HG03066 (cell line): ENCODE measurements around the gene FHL2.
A peak's percentile ranks its signal among the peaks of the same experiment; 100 is the strongest.
"Not testable (repeated sequence)": the region's sequence is repeated elsewhere in the genome, so short reads cannot be mapped to it uniquely, and the experiment has no call there.

Experiments used
- ATAC-seq: cut with Tn5 transposase; IDR thresholded peaks from one replicate; pipeline ENCODE4 v1.9.1; 2021; ENCODE audit warnings: low read depth; ENCODE audit not compliant: unreplicated experiment

FHL2 gene

DNA sequence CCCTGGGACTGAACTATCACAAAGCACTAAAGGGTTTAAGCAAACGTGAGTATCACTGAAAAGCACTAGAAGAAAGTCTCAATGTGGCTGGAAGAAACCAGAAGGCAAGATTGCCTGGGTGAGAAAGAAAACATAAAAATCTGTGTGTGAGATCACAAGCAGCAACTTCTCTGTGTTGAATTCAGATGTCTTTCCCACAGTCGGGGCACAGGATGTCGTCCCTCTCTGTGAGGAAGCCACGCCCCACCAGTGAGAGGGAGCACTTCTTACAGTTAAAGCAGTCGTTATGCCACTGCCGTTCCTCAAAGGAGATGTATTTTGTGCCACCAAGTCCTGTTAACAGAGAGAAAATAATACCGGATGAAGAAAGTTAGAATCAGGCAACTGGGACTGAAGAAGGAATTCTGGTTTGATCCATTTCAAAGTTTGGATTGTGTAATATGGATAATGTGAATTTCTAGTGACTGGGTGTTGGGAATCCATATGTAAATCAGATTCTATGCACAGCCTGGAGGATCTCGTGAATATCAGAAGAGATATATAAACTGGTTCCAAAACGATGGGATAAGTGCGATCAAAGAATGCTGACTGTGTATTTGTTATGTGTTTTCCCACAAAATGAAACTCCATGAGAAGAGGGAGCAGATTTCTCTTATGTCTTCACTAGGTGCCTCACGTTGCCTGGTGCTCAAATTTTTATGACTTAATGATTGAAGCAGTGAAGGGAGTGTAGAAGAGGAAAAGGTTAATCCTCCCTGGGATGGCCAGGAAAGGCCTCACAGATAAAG lies 37.6 kb downstream of the FHL2 start:
- ATAC-seq = no peak

GRCh38 chr2:105358593-105358992 lies 40.3 kb downstream of the FHL2 start:
- ATAC-seq = no peak

GRCh38 chr2:105357122-105357521 lies 41.7 kb downstream of the FHL2 start:
- ATAC-seq = no peak

DNA sequence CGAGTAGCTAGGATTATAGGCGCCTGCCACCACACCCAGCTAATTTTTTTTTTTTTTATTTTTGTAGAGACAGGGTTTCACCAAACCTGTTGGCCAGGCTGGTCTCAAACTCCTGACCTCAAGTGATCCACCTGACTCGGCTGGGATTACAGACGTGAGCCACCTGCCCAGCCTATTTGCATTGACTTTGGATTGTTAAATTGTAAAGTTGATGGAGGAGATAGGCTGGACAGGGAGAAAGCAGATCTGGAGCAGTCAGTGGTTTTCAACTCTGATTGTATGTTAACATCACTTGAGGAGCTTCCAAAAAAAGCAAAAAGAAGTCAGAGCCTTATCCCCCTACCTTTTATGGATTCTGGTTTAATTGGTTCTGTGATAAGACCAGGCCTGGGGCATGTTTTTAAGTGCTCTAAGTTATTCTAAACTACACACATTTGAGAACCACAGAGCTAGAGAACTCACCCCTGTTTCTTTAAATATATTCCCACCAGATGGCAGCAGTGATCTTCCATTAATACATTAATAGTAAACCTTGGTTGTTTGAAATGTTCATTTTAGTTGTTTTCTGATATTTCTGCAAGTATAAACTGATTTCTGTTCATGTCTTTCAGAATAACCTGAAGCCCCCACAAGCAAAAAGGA lies 54.0 kb downstream of the FHL2 start:
- no peak for ATAC-seq

DNA sequence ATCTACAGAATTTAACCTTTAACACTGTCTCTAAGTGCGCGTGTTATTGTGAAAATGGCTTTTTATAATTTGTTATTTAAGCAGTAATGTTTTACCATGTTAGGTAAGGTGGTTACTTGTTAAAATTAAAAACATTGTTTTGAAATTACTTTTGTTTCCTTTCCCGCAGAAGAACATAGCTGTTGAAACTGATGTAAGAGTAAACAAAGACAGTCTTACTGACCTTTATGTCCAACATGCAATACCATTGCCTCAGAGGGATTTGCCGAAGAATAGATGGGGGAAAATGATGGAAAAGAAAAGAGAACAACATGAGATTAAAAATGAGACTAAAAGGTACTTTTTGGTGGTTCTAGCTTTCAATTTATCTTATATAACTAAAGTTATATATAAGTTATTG lies 59.4 kb downstream of the FHL2 start:
- ATAC-seq = no peak

DNA sequence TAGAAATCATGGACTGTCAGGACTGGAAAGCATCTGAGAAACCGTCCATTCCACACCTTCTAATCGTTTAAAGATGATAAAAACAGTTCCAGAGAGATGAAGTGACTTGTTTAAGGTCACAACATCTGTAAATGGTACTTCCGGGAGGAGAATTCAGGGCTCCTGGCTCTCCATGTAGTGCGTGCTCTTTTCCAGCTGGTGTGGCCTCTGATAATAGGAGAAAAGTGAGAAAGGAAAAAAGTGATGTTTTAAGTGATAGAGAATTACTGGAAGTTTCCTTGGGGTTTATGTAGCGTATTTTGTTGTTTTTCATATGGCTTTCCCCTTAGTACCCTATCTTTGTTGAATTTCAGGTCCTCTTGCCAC lies 60.8 kb downstream of the FHL2 start:
- ATAC-seq = peak; percentile 11

- ATAC-seq = peak; percentile 97
Observed at GRCh38 chr2:105337122-105338019, 61.5 kb downstream of the FHL2 start, which contains the start of gene C2orf49. Gene C2orf49 (plus strand): TSS chr2:105337540. CDS start chr2:105337588, 48 bp downstream.

- ATAC-seq = no peak
Observed at GRCh38 chr2:105336786-105337121, 62.1 kb downstream of the FHL2 start.

DNA sequence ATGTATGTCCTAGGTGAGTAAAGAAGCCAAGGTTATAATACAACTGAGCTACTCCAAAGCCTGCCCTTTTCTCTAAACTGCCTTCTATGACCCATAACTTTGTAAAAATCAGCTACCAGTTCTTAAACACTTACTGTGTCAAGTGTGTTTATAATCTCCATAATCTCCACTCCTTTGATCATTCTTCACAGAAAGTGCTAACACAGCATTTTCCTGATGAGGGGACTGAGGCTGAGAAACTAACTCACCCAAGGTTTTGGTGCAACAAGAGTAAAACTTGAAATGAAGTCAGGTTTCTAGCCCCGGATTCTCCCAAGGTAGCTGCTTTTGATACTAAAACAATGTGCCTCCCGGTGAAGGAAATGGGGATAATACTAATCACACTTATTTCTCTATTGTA lies 63.4 kb downstream of the FHL2 start:
- no peak for ATAC-seq

DNA sequence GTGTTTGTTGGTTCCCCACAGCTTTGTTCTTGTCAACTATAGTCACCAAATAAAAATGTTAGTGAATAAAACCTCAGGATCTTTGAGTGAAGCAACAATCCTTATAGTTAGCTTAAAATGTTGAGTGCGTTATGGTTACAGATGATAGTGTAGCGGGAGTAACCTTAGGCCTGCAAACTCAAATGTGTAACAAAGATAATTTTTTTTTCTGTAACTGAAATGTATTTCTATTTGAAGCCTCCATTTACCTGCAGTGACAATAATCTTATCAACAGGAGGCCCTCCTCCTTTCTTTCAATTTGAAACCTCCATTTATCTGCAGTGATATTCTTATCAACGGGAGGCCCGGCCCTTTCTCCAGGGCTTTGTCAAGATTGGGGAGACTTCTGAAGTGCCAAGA lies 64.6 kb downstream of the FHL2 start:
- ATAC-seq = no peak

DNA sequence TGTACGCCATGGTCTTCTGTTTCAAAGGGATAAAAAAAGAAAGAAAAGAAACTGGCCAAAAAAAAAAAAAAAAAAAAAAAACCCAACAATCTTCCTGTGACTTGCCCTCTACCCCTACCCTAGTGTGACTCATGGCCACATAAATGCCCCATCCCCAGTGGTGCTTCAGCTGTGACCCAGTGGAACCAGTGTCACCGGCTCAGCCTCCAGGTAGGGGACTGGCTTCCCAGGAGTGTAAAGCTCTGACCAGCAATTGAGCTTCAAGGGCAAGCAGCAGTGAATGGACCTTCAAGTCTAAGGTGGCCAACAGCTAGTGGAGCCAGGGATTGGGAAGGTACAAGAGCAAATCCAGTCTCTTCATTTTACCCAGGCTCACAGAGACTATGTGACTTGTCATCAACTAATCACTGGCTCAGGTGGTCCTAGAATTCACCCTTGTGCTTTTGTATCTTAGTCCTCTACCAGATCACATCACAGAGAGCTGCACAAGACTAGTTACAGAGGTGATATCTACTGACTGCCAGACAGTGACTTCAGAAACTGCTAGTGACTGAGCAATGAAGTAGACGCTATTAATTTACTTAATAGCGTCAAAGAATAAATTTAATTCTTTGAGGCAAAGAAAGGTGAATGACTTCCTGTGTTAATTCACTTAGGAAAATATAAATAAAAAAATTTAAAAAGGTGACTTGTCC lies 68.0 kb downstream of the FHL2 start:
- ATAC-seq = no peak

DNA sequence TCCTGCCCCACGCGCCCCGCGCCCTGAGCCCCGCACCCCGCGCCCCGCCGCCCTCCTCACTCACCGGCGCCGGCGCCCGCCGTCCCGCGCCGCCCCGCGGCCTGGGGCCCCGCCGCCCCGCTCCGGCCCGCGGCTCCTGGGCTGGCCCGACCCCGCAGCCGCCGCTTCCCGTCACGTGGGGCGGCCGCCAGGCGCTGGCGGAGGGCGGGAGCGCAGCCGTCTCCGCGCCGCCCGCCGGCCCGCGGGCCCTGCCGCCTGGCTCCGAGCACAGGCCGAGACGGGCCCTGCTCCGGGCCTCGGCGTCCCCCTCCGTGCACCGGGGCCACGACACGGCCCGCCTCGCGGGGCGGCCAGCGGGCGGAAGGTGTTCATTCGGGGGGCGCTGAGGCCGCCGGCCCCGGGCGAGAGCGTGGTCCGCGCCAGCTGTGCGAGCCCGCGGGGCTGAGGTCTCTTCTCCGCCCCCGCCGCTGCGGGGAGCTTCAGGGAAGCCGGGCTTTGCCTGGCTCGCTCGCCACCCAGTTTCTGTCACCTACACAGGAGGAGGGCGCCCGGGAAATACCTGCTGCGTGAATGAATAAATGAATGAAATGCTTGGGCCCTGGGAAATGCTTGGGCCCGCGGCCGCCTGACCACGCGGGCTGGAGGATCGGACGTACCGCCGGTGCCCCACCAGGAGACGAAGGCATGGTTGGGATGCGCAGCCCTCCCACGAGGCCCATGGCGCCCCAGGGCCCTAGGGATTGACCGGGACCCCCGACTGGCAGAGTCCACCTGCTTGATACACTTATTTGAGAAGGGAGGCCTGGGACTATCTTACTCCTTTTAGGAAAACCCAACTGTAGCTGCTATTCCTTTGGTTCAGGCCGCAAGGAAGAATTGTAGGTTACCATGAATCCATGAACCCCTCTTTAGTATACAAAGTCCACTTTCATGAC lies 69.0 kb downstream of the FHL2 start, which contains the start of gene TGFBRAP1:
Gene TGFBRAP1, minus strand, starts transcription at position 175 of the 935 bp plus-strand sequence. CDS start 21,434 bp downstream, outside the sequence.
- ATAC-seq = peak; percentile 67

DNA sequence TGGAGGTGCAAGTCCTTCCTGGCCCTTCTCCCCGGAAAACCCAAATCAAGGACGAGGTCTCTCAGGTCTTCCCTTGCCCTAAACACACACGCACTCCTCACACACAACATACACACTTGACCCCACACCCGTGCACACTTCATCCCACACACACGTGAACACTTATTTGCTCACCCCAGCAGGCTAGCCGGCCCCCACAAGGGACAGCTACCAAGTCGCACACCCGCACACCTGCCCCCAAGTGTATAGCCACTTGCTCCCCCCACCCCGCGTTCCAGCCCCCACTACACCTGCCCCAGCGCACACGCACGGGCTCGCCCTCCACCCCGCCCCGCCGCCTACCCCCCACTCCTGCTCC lies 69.7 kb downstream of the FHL2 start:
- peak; percentile 3 for ATAC-seq

GRCh38 chr2:105328281-105329196 lies 70.3 kb downstream of the FHL2 start:
- no peak for ATAC-seq

DNA sequence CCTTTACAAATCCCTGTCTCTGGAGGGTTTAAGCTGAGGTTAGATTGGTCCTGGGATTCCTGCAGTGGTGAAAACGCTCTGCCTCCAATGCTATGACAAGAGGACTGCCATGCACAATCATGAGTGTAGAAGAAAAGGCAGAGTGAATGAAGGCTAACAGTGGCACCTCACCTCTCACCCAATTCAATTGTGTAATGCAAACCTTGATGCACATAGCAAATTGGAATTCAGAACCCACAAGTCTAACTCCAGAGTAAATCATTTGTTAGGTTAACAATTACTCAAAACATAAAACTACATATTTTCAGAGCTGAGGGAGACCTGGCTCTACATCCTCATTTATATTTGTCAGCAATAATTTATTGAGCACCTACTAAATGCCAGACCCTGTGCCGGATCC lies 71.2 kb downstream of the FHL2 start:
- no peak for ATAC-seq

DNA sequence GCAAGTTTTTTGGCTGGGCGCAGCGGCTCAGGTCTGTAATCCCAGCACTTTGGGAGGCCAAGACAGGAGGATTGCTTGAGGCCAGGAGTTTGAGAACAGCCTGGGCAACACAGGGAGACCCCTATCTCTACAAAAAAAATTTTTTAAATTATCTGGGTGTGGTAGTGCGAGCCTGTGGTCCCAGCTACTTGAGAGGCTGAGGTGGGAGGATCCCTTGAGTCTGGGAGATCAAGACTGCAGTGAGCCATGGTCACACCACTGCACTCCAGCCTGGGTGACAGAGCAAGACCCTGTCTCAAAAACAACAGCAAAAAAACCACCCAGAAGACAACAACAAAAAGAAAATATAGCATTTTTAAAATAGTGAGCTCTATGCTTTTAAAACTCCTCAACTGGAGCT lies 71.6 kb downstream of the FHL2 start:
- ATAC-seq = not testable (repeated sequence)

DNA sequence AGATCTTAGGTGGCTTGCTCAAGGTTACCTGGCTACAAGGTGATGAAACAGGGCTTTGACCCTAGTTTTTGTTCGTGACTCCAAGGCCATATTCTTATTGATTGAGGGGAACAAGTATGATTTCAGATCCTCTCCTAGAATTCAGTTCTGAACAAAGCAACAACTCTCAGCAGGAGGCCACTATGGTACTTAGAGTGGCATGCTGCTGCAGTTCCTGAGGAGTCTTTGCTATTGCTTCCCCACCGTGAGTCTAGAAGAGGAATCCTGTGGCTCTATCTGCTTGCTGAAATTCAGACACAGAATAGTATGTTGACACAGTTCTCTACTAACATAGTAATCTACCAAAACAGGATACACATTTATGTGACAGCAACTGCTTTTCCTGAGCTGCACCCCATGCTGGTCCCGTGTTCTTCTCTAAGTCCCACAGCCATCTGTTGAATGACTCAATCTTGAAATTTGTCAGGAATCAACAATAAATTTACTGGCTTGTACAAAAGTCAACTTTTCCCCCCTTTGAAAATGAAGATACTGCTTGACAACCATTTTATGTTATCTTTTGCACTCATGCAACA lies 73.4 kb downstream of the FHL2 start:
- ATAC-seq = no peak

GRCh38 chr2:105324732-105325131 lies 74.1 kb downstream of the FHL2 start:
- no peak for ATAC-seq
